ENCODE measurements around the gene NFYA.

DNA sequence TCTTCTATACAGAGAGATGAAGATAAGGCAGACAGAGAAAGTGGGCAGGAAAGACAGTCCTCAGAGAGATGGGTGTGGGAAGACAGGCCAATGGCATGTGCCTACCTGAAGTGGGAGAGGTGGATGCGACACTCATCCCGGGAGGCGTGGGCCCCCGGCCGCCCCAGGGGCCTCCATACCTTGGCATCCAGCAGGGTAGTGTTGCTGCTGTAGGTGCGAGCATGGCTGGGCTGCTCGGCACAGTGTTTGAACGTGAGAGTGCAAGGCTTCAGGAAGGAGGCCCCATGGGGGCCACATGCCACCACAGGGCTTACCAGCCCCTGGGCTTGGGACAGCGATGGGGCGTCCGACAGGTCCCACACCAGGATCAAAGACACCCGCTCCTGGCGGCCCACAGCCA is 39.0 kb upstream of the NFYA start:
- TF ChIP-seq POLR2A (IDR thresholded peaks at IDR 0.05): no peak
- TF ChIP-seq, protein P1, sequence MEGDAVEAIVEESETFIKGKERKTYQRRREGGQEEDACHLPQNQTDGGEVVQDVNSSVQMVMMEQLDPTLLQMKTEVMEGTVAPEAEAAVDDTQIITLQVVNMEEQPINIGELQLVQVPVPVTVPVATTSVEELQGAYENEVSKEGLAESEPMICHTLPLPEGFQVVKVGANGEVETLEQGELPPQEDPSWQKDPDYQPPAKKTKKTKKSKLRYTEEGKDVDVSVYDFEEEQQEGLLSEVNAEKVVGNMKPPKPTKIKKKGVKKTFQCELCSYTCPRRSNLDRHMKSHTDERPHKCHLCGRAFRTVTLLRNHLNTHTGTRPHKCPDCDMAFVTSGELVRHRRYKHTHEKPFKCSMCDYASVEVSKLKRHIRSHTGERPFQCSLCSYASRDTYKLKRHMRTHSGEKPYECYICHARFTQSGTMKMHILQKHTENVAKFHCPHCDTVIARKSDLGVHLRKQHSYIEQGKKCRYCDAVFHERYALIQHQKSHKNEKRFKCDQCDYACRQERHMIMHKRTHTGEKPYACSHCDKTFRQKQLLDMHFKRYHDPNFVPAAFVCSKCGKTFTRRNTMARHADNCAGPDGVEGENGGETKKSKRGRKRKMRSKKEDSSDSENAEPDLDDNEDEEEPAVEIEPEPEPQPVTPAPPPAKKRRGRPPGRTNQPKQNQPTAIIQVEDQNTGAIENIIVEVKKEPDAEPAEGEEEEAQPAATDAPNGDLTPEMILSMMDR (IDR thresholded peaks at IDR 0.05): no peak
